CD4-positive, CD25-positive, alpha-beta regulatory T cell (primary cell): Measurements from ENCODE around the gene MIR17HG. TPM values are rescaled to one million over a fixed set of nuclear protein-coding genes. Genes with fewer than 3 reads are reported as not detected.

Experiments used
- ATAC-seq, 2 donors: fragments of 150-1000 bp; cut with Tn5 transposase; one replicate each; pipeline ENCODE4 v1.10.0; 2021; ENCODE audit warnings: low read depth in 2 of 2, moderate number of reproducible peaks in 2 of 2, moderate library complexity in 1 of 2
- DNase-seq, 3 donors: peaks; one replicate each; pipeline versions ENCODE4 v3.0.0 to v3.0.0-alpha.2; 2012 to 2022; ENCODE audit warnings: mixed read lengths in 1 of 3
- H3K27ac ChIP-seq: one replicate; pipeline ENCODE4 v1.7.0; 2013; ENCODE audit warnings: mild to moderate bottlenecking, low read length; ENCODE audit not compliant: insufficient read depth, poor library complexity, severe bottlenecking
- H3K27me3 ChIP-seq: one replicate; pipeline ENCODE4 v1.7.0; 2013; ENCODE audit warnings: low read length; ENCODE audit not compliant: control insufficient read depth, insufficient read depth
- H3K36me3 ChIP-seq: one replicate; pipeline ENCODE4 v1.7.0; 2013; ENCODE audit warnings: mild to moderate bottlenecking, low read length, moderate library complexity; ENCODE audit not compliant: control insufficient read depth, insufficient read depth
- H3K4me1 ChIP-seq: 2 replicates; pipeline ENCODE4 v1.7.0; 2013; ENCODE audit warnings: mild to moderate bottlenecking, low read length; ENCODE audit not compliant: insufficient read depth, control insufficient read depth, poor library complexity, severe bottlenecking
- H3K4me3 ChIP-seq: one replicate; pipeline ENCODE4 v1.7.0; 2013; ENCODE audit warnings: low read depth, mild to moderate bottlenecking, low read length, moderate library complexity
- H3K9me3 ChIP-seq, 2 experiments: 1 replicate in 1 of 2; 2 replicates in 1 of 2; pipeline ENCODE4 v1.7.0; 2013; ENCODE audit warnings: low read length in 2 of 2, mild to moderate bottlenecking in 1 of 2, moderate library complexity in 1 of 2; ENCODE audit not compliant: control insufficient read depth in 2 of 2
- H3K27ac Mint-ChIP-seq, 3 donors: one replicate each; pipeline ENCODE4 v1.8.0; 2020 to 2022; ENCODE audit warnings: mild to moderate bottlenecking in 3 of 3, mixed read lengths in 3 of 3, moderate library complexity in 2 of 3
- H3K27me3 Mint-ChIP-seq: one replicate; pipeline ENCODE4 v1.8.0; 2022; ENCODE audit warnings: mild to moderate bottlenecking, mixed read lengths
- H3K36me3 Mint-ChIP-seq: one replicate; pipeline ENCODE4 v1.8.0; 2020; ENCODE audit warnings: mixed read lengths
- H3K4me1 Mint-ChIP-seq, 4 donors: one replicate each; pipeline ENCODE4 v1.8.0; 2020 to 2022; ENCODE audit warnings: mixed read lengths in 4 of 4, mild to moderate bottlenecking in 1 of 4
- H3K4me3 Mint-ChIP-seq, 4 donors: one replicate each; pipeline ENCODE4 v1.8.0; 2020 to 2022; ENCODE audit warnings: mild to moderate bottlenecking in 4 of 4, mixed read lengths in 4 of 4, moderate library complexity in 3 of 4
- H3K9me3 Mint-ChIP-seq, 7 donors: one replicate each; pipeline ENCODE4 v1.8.0; 2020 to 2022; ENCODE audit warnings: mixed read lengths in 7 of 7, mild to moderate bottlenecking in 3 of 7, moderate library complexity in 2 of 7
- polyA plus RNA-seq, 4 donors: library from polyadenylated mRNA; unstranded; fragments of 300-500 nt; fragmentation: Illumina TruSeq; gene quantifications; one replicate each; pipeline ENCODE4 v1.2.3, GENCODE V29; 2021
- total RNA-seq: library from RNA; stranded (reverse); gene quantifications from one replicate; pipeline ENCODE4 v1.2.3, GENCODE V29; 2022

MIR17HG gene
- total and polyA plus RNA-seq, 5 donors from 2014 or later: 0.32 to 7.2 (median 0.48) TPM

DNA sequence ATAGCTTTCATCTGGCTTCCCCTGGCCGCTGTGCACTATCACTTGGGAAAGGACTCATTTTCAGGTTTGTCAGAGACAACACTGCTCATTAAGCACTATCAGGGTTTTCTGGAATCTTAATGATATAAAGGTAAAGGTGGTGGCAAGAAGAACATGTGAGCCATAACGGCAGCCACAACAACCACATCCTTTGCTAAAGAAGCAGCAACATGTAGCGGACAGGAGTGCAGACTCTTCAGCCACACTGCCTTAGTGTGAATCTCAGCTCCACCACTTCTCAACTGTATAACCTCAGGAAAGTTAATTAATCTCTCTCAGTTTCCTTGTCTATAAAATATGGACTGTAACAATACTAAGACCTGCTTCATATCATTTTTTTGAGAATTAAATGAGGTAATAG, 24.1 kb upstream of the MIR17HG start:
- no peak overlapping the region for H3K4me3 Mint-ChIP-seq
- H3K27ac Mint-ChIP-seq: no peak overlapping the region
- Histone ChIP-seq H3K4me1 (no peaks in the 10 kb centered on the region), H3K27ac (no peak overlapping the region), H3K9me3 (no peaks in the 10 kb centered on the region), H3K4me3 (no peak overlapping the region), H3K27me3 (peaks cover 3% of the 10 kb centered on the region), H3K36me3 (no peaks in the 10 kb centered on the region)
- no peaks in the 10 kb centered on the region for H3K36me3 Mint-ChIP-seq
- DNase-seq: peak in 1 of 3 donors; percentile 58
- no peaks in the 10 kb centered on the region for H3K9me3 Mint-ChIP-seq
- peaks cover 0 to 11% (median 3%) of the 10 kb centered on the region in 4 donors for H3K4me1 Mint-ChIP-seq
- ATAC-seq: peak; percentile 56 to 70
- H3K27me3 Mint-ChIP-seq: peaks cover 26% of the 10 kb centered on the region

DNA sequence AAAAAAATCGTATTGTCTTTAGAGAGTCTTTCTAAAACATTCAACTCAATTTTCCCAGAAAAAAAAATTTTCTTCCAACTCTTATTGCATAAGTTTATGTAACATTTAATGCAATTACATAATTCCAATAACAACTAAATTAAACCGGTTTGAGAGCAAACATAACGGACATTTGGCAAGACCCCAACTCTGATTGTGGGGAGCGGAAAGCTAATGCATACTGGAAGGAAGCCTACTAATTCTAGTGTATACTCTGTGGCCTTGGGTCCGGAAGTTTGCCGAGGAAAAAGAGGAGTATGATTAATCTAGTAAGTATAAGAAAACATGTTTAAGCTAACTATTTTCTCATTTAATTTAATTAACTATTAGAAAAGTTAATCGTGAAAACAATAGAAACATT, 21.3 kb upstream of the MIR17HG start:
- Histone ChIP-seq H3K9me3 (no peaks in the 10 kb centered on the region), H3K4me3 (no peak overlapping the region), H3K36me3 (no peaks in the 10 kb centered on the region), H3K4me1 (no peaks in the 10 kb centered on the region), H3K27ac (no peak overlapping the region), H3K27me3 (peaks cover 3% of the 10 kb centered on the region)
- Mint-ChIP-seq H3K27ac (no peak overlapping the region), H3K4me1 (peaks cover 0 to 12% (median 4%) of the 10 kb centered on the region in 4 donors), H3K4me3 (no peak overlapping the region), H3K27me3 (peaks cover 28% of the 10 kb centered on the region), H3K9me3 (no peaks in the 10 kb centered on the region), H3K36me3 (no peaks in the 10 kb centered on the region)
- ATAC-seq (no peak), DNase-seq (no peak)

DNA sequence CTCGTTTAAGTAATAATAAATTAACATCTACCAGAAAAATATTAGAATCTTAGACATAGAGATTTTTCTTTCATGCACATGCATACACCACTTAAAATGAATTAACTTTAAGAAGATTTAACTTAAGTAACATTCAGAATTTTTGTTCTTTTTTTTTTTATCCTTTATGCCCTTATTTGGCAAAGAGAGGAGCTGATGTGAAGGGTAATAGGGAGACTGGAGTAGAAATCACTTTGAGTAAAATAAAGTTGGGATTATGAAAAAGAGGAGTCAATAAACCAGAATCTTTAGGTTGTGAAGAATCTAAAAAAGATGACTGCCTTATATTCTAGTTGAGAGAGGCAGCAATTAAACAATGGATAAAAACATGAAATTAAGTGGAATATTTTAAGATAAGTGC, 18.8 kb upstream of the MIR17HG start:
- no peaks in the 10 kb centered on the region for H3K36me3 Mint-ChIP-seq

DNA sequence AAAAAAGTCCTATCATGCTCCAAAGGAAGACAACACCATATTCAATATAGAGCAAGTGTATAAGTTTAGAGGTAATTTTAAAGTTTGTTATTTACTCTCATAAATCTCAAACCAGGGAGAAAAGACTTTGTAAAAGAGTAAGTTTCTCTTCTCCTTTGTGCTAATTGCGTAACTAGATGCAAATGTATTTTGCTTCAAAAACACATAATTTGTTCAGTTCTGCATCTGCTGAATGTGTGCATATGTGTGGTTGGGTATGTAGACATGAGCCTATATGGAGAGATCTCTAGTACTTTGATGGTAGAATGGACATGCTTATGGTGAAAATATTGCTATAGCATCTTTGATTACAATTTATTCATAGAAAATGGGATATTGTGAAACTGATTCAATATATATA, 17.8 kb upstream of the MIR17HG start:
- no peak overlapping the region for H3K4me3 ChIP-seq
- peaks cover 16% of the 10 kb centered on the region for H3K27me3 Mint-ChIP-seq
- no peaks in the 10 kb centered on the region for H3K36me3 Mint-ChIP-seq
- H3K9me3 Mint-ChIP-seq: no peaks in the 10 kb centered on the region
- no peak overlapping the region for H3K4me3 Mint-ChIP-seq
- H3K27ac Mint-ChIP-seq: no peak overlapping the region
- DNase-seq: no peak
- no peak overlapping the region for H3K27ac ChIP-seq
- no peak for ATAC-seq
- no peaks in the 10 kb centered on the region for H3K36me3 ChIP-seq
- peaks cover 0 to 7% (median 4%) of the 10 kb centered on the region in 4 donors for H3K4me1 Mint-ChIP-seq
- H3K9me3 ChIP-seq: no peaks in the 10 kb centered on the region
- peaks cover 4% of the 10 kb centered on the region for H3K4me1 ChIP-seq
- H3K27me3 ChIP-seq: peaks cover 3% of the 10 kb centered on the region

More for the DNA sequence above, 18.8 kb upstream of the MIR17HG start:
- H3K4me1 ChIP-seq: peaks cover 4% of the 10 kb centered on the region
- H3K27me3 Mint-ChIP-seq: peaks cover 16% of the 10 kb centered on the region
- no peak overlapping the region for H3K4me3 Mint-ChIP-seq
- DNase-seq (no peak), ATAC-seq (no peak)
- H3K4me1 Mint-ChIP-seq: peaks cover 0 to 7% (median 4%) of the 10 kb centered on the region in 4 donors
- H3K4me3 ChIP-seq: no peak overlapping the region
- no peak overlapping the region for H3K27ac Mint-ChIP-seq
- H3K36me3 ChIP-seq: no peaks in the 10 kb centered on the region
- no peaks in the 10 kb centered on the region for H3K9me3 ChIP-seq
- no peak overlapping the region for H3K27ac ChIP-seq
- H3K27me3 ChIP-seq: peaks cover 3% of the 10 kb centered on the region
- no peaks in the 10 kb centered on the region for H3K9me3 Mint-ChIP-seq

DNA sequence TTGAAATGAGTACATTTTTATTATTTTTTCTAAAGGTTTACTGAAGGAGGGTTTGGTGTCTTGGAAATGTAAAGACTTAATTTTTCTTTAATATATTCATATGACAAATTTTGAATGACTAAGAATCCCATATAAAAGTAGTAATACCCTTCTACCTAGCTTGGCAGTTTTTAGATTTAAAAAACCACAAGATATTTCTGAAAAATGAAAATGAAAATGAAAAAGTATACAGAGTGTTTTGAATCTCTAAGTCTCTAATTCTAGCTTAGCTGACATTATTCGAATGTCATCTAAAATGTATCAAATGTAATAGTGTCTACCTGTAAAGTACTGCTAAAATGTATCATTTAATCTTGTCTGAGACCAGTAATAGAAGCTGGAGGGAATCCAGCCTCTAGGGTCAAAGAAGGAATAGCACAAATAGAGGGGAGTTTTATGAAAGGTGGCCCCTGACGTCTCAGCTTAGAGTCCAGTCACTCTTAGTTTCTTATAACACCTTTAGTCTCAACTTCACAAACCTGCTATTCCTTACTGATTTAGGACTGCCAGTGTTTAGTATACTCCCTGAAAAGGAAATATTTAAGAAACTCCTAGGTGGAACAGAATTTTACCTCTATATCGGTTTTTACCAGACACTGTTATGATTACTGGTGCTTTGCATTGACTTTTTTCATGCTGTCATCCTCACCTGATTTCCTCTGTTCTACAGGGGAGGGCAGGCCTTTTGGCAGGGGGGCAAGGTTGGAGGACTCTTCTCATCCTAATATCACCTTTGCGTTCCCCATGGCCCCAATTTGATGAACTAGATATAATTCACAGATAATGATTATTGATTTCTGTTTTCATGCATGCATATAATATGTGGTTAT, 16.2 kb upstream of the MIR17HG start:
- H3K4me3 ChIP-seq: peak overlapping the region; percentile 13
- ATAC-seq: no peak
- no peaks in the 10 kb centered on the region for H3K36me3 Mint-ChIP-seq
- no peak overlapping the region for H3K4me3 Mint-ChIP-seq
- peaks cover 4% of the 10 kb centered on the region for H3K4me1 ChIP-seq
- H3K36me3 ChIP-seq: no peaks in the 10 kb centered on the region
- H3K9me3 ChIP-seq: no peaks in the 10 kb centered on the region
- H3K27me3 ChIP-seq: peaks cover 3% of the 10 kb centered on the region
- H3K4me1 Mint-ChIP-seq: peaks cover 0 to 7% (median 4%) of the 10 kb centered on the region in 4 donors
- peaks cover 12% of the 10 kb centered on the region for H3K27me3 Mint-ChIP-seq
- DNase-seq: peak in 1 of 3 donors; percentile 23
- H3K27ac Mint-ChIP-seq: peak overlapping the region in 2 of 3 donors; percentile 5 to 8
- no peaks in the 10 kb centered on the region for H3K9me3 Mint-ChIP-seq
- no peak overlapping the region for H3K27ac ChIP-seq

DNA sequence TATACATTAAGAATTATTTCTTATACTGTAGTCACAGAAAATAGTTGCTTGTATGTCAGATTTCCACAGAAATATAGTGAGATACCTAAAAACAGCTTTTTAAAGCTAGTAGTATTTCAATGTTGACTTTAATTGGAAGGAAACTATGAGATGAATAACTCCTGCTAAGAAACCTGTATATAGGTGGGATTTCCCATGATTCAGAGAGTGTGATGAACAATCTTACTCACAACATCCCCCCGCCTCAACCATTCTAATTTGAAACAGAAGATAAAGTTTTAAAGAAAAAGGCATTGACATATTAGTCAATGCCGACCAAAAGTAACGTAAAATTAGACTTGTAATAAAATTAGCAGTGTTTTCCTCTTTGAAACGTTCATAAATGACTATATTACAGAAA, 1.4 kb upstream of the MIR17HG start:
- Histone ChIP-seq H3K27me3 (peaks cover 3% of the 10 kb centered on the region), H3K9me3 (no peaks in the 10 kb centered on the region), H3K4me3 (peak overlapping the region; percentile 84), H3K36me3 (peaks cover 7% of the 10 kb centered on the region), H3K27ac (peak overlapping the region; percentile 30), H3K4me1 (peaks cover 25% of the 10 kb centered on the region)
- Mint-ChIP-seq H3K36me3 (peaks cover 12% of the 10 kb centered on the region), H3K4me3 (peak overlapping the region in 3 of 4 donors; percentile 11 to 97 (median 88)), H3K27ac (no peak overlapping the region), H3K9me3 (no peaks in the 10 kb centered on the region), H3K4me1 (peaks cover 9 to 32% (median 24%) of the 10 kb centered on the region in 4 donors), H3K27me3 (peaks cover 27% of the 10 kb centered on the region)
- DNase-seq (no peak), ATAC-seq (no peak)

DNA sequence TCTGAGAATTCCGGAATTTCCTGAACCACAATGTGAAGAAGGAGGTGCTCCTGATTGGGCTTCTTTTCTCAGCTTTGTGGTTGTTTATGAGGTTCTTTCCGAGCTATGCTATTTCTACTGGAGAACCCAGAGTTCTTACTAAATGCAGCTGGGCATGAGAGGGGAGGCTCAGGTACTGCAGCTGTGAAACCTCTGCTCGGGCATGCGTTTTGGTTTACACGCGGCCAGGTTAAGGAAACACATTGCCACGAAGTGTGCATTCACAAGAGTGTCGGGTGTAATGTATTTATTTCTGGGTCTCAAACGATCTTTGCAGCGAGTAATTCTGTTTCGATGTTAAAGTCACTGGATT, 661 bp upstream of the MIR17HG start:
- Histone ChIP-seq H3K27me3 (peaks cover 3% of the 10 kb centered on the region), H3K36me3 (peaks cover 14% of the 10 kb centered on the region), H3K27ac (peak overlapping the region; percentile 30), H3K4me1 (peaks cover 25% of the 10 kb centered on the region), H3K4me3 (peak overlapping the region; percentile 84), H3K9me3 (no peaks in the 10 kb centered on the region)
- H3K27ac Mint-ChIP-seq: peak overlapping the region; percentile 90 to 93 (median 92)
- peak overlapping the region; percentile 88 to 97 (median 96) for H3K4me3 Mint-ChIP-seq
- ATAC-seq (peak; percentile 29 to 33), DNase-seq (peak in 2 of 3 donors; percentile 5 to 82)
- H3K4me1 Mint-ChIP-seq: peaks cover 9 to 39% (median 28%) of the 10 kb centered on the region in 4 donors
- H3K36me3 Mint-ChIP-seq: peaks cover 12% of the 10 kb centered on the region
- no peaks in the 10 kb centered on the region for H3K9me3 Mint-ChIP-seq
- H3K27me3 Mint-ChIP-seq: peaks cover 22% of the 10 kb centered on the region
